Cardiac muscle cell (in vitro differentiated cells and primary cell): Measurements from ENCODE around the gene HEBP1. TPM values are rescaled to one million over a fixed set of nuclear protein-coding genes. Genes with fewer than 3 reads are reported as not detected.

Source experiments
- DNase-seq, 2 donors: peaks; one replicate each; pipeline versions ENCODE4 v3.0.0 to v3.0.0-alpha.2; 2010 to 2017; ENCODE audit warnings: low read depth in 1 of 2, low spot score in 1 of 2
- H3K27ac ChIP-seq: fragments of 200-600 bp; sonication (generic); 2 replicates; pipeline ENCODE4 v1.5.1; 2016
- H3K27me3 ChIP-seq: fragments of 200-600 bp; sonication (generic); 2 replicates; pipeline ENCODE4 v1.6.0; 2016; ENCODE audit warnings: control low read depth
- H3K36me3 ChIP-seq: fragments of 200-600 bp; sonication (generic); 2 replicates; pipeline ENCODE4 v1.5.1; 2016; ENCODE audit warnings: control low read depth
- H3K4me1 ChIP-seq: fragments of 200-600 bp; sonication (generic); 2 replicates; pipeline ENCODE4 v1.8.1; 2017; ENCODE audit warnings: low read depth, mild to moderate bottlenecking, mixed run types
- H3K4me3 ChIP-seq: fragments of 200-600 bp; sonication (generic); 2 replicates; pipeline ENCODE4 v1.5.1; 2016; ENCODE audit warnings: mild to moderate bottlenecking
- H3K9me3 ChIP-seq: fragments of 200-600 bp; sonication (generic); 2 replicates; pipeline ENCODE4 v1.5.1; 2017; ENCODE audit warnings: low read depth, mild to moderate bottlenecking, control low read depth
- CTCF ChIP-seq: IDR thresholded peaks from 2 replicates; pipeline ENCODE4 v1.5.1; 2012; ENCODE audit warnings: low read depth, mild to moderate bottlenecking, low read length
- polyA plus RNA-seq: library from polyadenylated mRNA; unstranded; fragments of >200 nt; fragmentation: Nextera tagmentation; extraction: Ambion mirVana; gene quantifications from 2 replicates; pipeline ENCODE4 v1.2.1, GENCODE V29; 2016
- total RNA-seq: library from RNA; depleted of rRNA; stranded (reverse); fragments of >200 nt; gene quantifications from 2 replicates; pipeline ENCODE4 v1.2.3, GENCODE V29; 2016

The HEBP1 gene
- total and polyA plus RNA-seq, 2 experiments from 2014 or later = 31.2 to 44.1 TPM

- no peaks in the 10 kb centered on the region for H3K36me3 ChIP-seq
- no peak for TF ChIP-seq CTCF
Measured at GRCh38 chr12:12941450-12942350, 58.4 kb downstream of the HEBP1 start.

GRCh38 chr12:12939888-12940287 is 60.2 kb downstream of the HEBP1 start:
- TF ChIP-seq CTCF = no peak
- Histone ChIP-seq H3K4me1 (no peaks in the 10 kb centered on the region), H3K27ac (no peak overlapping the region), H3K27me3 (no peaks in the 10 kb centered on the region), H3K36me3 (no peaks in the 10 kb centered on the region), H3K4me3 (no peak overlapping the region), H3K9me3 (no peaks in the 10 kb centered on the region)
- DNase-seq = no peak

More at GRCh38 chr12:12941450-12942350, 58.4 kb downstream of the HEBP1 start:
- Histone ChIP-seq H3K4me1 (no peaks in the 10 kb centered on the region), H3K27me3 (no peaks in the 10 kb centered on the region), H3K9me3 (no peaks in the 10 kb centered on the region), H3K27ac (no peak overlapping the region), H3K4me3 (no peak overlapping the region)
- DNase-seq = no peak

- no peak overlapping the region for H3K27ac ChIP-seq
Measured at GRCh38 chr12:12938541-12938940, 61.5 kb downstream of the HEBP1 start.

GRCh38 chr12:12936983-12937491 is 63.0 kb downstream of the HEBP1 start:
- H3K4me3 ChIP-seq = no peak overlapping the region
- no peak for DNase-seq

More at GRCh38 chr12:12938541-12938940, 61.5 kb downstream of the HEBP1 start:
- TF ChIP-seq CTCF = no peak
- DNase-seq = no peak
- Histone ChIP-seq H3K9me3 (no peaks in the 10 kb centered on the region), H3K4me3 (no peak overlapping the region), H3K4me1 (no peaks in the 10 kb centered on the region), H3K36me3 (no peaks in the 10 kb centered on the region), H3K27me3 (no peaks in the 10 kb centered on the region)

GRCh38 chr12:12934556-12934955 is 65.5 kb downstream of the HEBP1 start:
- Histone ChIP-seq H3K4me1 (peaks cover 3% of the 10 kb centered on the region), H3K27me3 (no peaks in the 10 kb centered on the region), H3K4me3 (no peak overlapping the region), H3K36me3 (no peaks in the 10 kb centered on the region), H3K27ac (no peak overlapping the region), H3K9me3 (no peaks in the 10 kb centered on the region)
- TF ChIP-seq CTCF = no peak
- no peak for DNase-seq

More at GRCh38 chr12:12936983-12937491, 63.0 kb downstream of the HEBP1 start:
- Histone ChIP-seq H3K4me1 (no peaks in the 10 kb centered on the region), H3K27ac (no peak overlapping the region), H3K27me3 (no peaks in the 10 kb centered on the region), H3K9me3 (no peaks in the 10 kb centered on the region), H3K36me3 (no peaks in the 10 kb centered on the region)
- TF ChIP-seq CTCF = no peak
